ENCODE data around the gene KDM3A.

- TF ChIP-seq TAF1 (IDR thresholded peaks at IDR 0.05; ENCODE audit: borderline replicate concordance, low read depth, low read length) (no peak), POLR2A (IDR thresholded peaks at IDR 0.05; ENCODE audit: low read depth, low read length) (no peak)
Observed at GRCh38 chr2:86468162-86469033, 27.2 kb downstream of the KDM3A start.

All from GM12892 (cell line).